Mesenchymal stem cell (in vitro differentiated cells and primary cell): ENCODE results near the gene TMCC3.

Source experiments
- DNase-seq: peaks from one replicate; pipeline ENCODE4 v3.0.0-alpha.2; 2013
- H2AFZ ChIP-seq: one replicate; pipeline ENCODE4 v1.6.1; 2013; ENCODE audit warnings: low read depth, mild to moderate bottlenecking, control low read depth, inconsistent platforms, low read length, moderate library complexity
- H2AK5ac ChIP-seq: 2 replicates; pipeline ENCODE4 v1.6.1; 2013; ENCODE audit warnings: low read length, moderate library complexity, mild to moderate bottlenecking, inconsistent platforms; ENCODE audit not compliant: severe bottlenecking
- H2BK120ac ChIP-seq: one replicate; pipeline ENCODE4 v1.6.1; 2013; ENCODE audit warnings: low read depth, mild to moderate bottlenecking, inconsistent platforms, low read length, moderate library complexity
- H2BK12ac ChIP-seq, 2 experiments: one replicate each; pipeline ENCODE4 v1.6.1; 2013; ENCODE audit warnings: inconsistent platforms in 2 of 2, low read length in 2 of 2, mild to moderate bottlenecking in 2 of 2, moderate library complexity in 2 of 2, control low read depth in 1 of 2
- H2BK15ac ChIP-seq: one replicate; pipeline ENCODE4 v1.6.1; 2013; ENCODE audit warnings: mild to moderate bottlenecking, low read depth, inconsistent platforms; ENCODE audit not compliant: poor library complexity, severe bottlenecking
- H2BK5ac ChIP-seq: 2 replicates; pipeline ENCODE4 v1.6.1; 2013; ENCODE audit warnings: low read depth, mild to moderate bottlenecking, low read length, control low read depth, inconsistent platforms; ENCODE audit not compliant: poor library complexity, severe bottlenecking
- H3K14ac ChIP-seq, 2 experiments: one replicate each; pipeline ENCODE4 v1.6.1; 2013; ENCODE audit warnings: inconsistent platforms in 2 of 2, low read length in 2 of 2, control low read depth in 1 of 2, mild to moderate bottlenecking in 1 of 2, moderate library complexity in 1 of 2
- H3K18ac ChIP-seq, 2 experiments: one replicate each; pipeline ENCODE4 v1.6.1; 2013; ENCODE audit warnings: inconsistent platforms in 2 of 2, low read length in 2 of 2, control low read depth in 1 of 2, low read depth in 1 of 2, mild to moderate bottlenecking in 1 of 2
- H3K23ac ChIP-seq, 2 experiments: one replicate each; pipeline ENCODE4 v1.6.1; 2013; ENCODE audit warnings: inconsistent platforms in 2 of 2, low read length in 2 of 2, mild to moderate bottlenecking in 2 of 2, moderate library complexity in 2 of 2, control low read depth in 1 of 2
- H3K27ac ChIP-seq: 2 replicates; pipeline ENCODE4 v1.5.1; 2013; ENCODE audit warnings: mild to moderate bottlenecking, moderate library complexity, low read length, control low read depth, inconsistent platforms; ENCODE audit not compliant: poor library complexity, severe bottlenecking
- H3K27me3 ChIP-seq, 2 experiments: 2 replicates each; pipeline versions ENCODE4 v1.6.1 to v1.7.0; 2013; ENCODE audit warnings: low read length in 2 of 2, mild to moderate bottlenecking in 2 of 2, moderate library complexity in 2 of 2, control low read depth in 1 of 2, inconsistent platforms in 1 of 2; ENCODE audit not compliant: control insufficient read depth in 1 of 2, insufficient read depth in 1 of 2
- H3K36me3 ChIP-seq, 2 experiments: 2 replicates each; pipeline versions ENCODE4 v1.6.1 to v1.7.0; 2013; ENCODE audit warnings: low read length in 2 of 2, control low read depth in 1 of 2, inconsistent platforms in 1 of 2, low read depth in 1 of 2, mild to moderate bottlenecking in 1 of 2; ENCODE audit not compliant: insufficient read depth in 2 of 2, control insufficient read depth in 1 of 2
- H3K4ac ChIP-seq, 2 experiments: one replicate each; pipeline ENCODE4 v1.6.1; 2013; ENCODE audit warnings: inconsistent platforms in 2 of 2, low read length in 2 of 2, mild to moderate bottlenecking in 2 of 2, moderate library complexity in 2 of 2, control low read depth in 1 of 2, low read depth in 1 of 2
- H3K4me1 ChIP-seq: 2 replicates; pipeline ENCODE4 v1.6.1; 2013; ENCODE audit warnings: low read depth, low read length, control low read depth; ENCODE audit not compliant: control insufficient read depth, insufficient read depth
- H3K4me2 ChIP-seq: 2 replicates; pipeline ENCODE4 v1.6.1; 2013; ENCODE audit warnings: low read length, mild to moderate bottlenecking, inconsistent platforms; ENCODE audit not compliant: poor library complexity, severe bottlenecking
- H3K4me3 ChIP-seq, 2 experiments: 2 replicates each; pipeline versions ENCODE4 v1.5.1 to v1.7.0; 2013; ENCODE audit warnings: low read length in 2 of 2, mild to moderate bottlenecking in 2 of 2, control low read depth in 1 of 2, low read depth in 1 of 2; ENCODE audit not compliant: insufficient read depth in 1 of 2
- H3K79me1 ChIP-seq: replicated peaks from 2 replicates; pipeline ENCODE4 v1.6.1; 2013; ENCODE audit warnings: mild to moderate bottlenecking, control low read depth, low read length, inconsistent platforms; ENCODE audit not compliant: poor library complexity, severe bottlenecking
- H3K9ac ChIP-seq: 2 replicates; pipeline ENCODE4 v1.7.0; 2013; ENCODE audit warnings: mild to moderate bottlenecking, low read length, moderate library complexity
- H3K9me3 ChIP-seq: 2 replicates; pipeline ENCODE4 v1.7.0; 2013; ENCODE audit warnings: mild to moderate bottlenecking, low read length; ENCODE audit not compliant: control insufficient read depth
- H4K8ac ChIP-seq: one replicate; pipeline ENCODE4 v1.6.1; 2013; ENCODE audit warnings: inconsistent platforms, mild to moderate bottlenecking, low read length, moderate library complexity
- H4K91ac ChIP-seq: one replicate; pipeline ENCODE4 v1.6.1; 2013; ENCODE audit warnings: mild to moderate bottlenecking, low read length, inconsistent platforms
- WGBS: methylation state at CpG from one replicate; pipeline ENCODE4 v1.1.7; 2013; ENCODE audit warnings: mixed read lengths; 5-methylcytosine and 5-hydroxymethylcytosine counted together

Gene TMCC3

DNA sequence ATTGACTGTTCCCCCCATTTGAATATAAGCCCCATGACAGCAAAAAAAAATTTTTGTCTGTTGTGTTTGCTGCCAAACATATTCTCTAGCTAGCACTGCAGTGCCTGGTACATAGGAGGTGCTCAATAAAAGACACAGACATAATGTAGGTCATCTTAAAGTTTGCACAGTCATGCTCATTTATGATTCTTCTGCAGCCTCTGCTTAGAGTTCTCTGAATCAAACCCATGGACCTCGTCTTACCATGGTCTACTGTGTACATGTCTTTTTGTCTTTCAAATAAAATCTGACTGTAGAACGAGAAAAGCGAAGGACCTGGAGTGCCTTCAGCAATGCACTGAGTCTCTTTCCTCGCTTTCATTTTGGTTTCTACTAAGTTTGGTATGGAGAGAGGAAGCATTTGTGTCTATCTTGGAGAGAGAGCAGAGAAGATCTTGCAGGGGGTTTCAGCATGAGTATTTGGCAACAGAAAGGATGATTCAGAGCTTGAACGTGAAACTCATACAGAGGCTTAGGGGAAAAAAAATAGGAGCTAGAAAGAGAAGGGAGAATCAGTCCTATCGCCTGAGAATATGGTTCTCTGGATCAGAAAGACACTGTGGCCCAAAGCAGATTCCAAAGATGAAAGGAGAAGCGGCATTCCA is 38.8 kb upstream of the TMCC3 start:
- Histone ChIP-seq H3K14ac (no peak overlapping the region), H3K27me3 (peaks cover 0 to 9% of the 10 kb centered on the region in 2 experiments), H2AK5ac (no peak overlapping the region), H2BK15ac (no peak overlapping the region), H2AFZ (no peak overlapping the region), H3K9ac (peak overlapping the region; percentile 80), H3K27ac (no peak overlapping the region), H3K4me2 (no peak overlapping the region), H3K4me1 (no peaks in the 10 kb centered on the region), H3K4me3 (peak overlapping the region in 1 of 2 experiments; percentile 77), H4K91ac (no peak overlapping the region), H3K9me3 (no peaks in the 10 kb centered on the region), H3K4ac (no peak overlapping the region), H2BK12ac (no peak overlapping the region), H3K18ac (no peak overlapping the region), H2BK5ac (no peak overlapping the region), H3K79me1 (no peaks in the 10 kb centered on the region), H4K8ac (no peak overlapping the region), H3K23ac (no peak overlapping the region), H3K36me3 (no peaks in the 10 kb centered on the region), H2BK120ac (no peak overlapping the region)
- peak; percentile 54 for DNase-seq
- WGBS = 77% methylated on average over 6 of the region's 7 CpGs

DNA sequence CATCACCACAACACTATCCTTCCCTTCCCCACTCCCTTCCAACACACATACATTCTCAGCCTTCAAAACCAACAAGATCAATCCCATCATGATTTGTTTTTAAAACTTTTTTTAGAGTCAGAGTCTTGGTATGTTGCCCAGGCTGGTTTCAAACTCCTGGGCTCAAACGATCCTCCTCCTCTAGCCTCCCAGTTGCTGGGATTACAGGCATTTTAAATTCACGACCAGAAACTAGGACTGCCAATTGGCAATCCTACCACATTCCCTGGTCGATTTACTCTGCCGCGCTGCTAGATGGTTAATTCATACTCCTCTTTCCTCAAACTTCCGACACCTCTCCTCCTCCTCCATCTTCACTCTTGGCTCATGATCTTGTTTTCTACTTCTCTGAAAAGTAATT is 37.5 kb upstream of the TMCC3 start:
- Histone ChIP-seq H4K8ac (no peak overlapping the region), H3K4me1 (no peaks in the 10 kb centered on the region), H2AFZ (no peak overlapping the region), H3K4ac (no peak overlapping the region), H2BK15ac (no peak overlapping the region), H2BK12ac (no peak overlapping the region), H3K9ac (no peak overlapping the region), H3K9me3 (no peaks in the 10 kb centered on the region), H2AK5ac (no peak overlapping the region), H3K4me2 (no peak overlapping the region), H3K4me3 (no peak overlapping the region), H3K27ac (no peak overlapping the region), H2BK5ac (no peak overlapping the region), H3K18ac (no peak overlapping the region), H4K91ac (no peak overlapping the region), H3K14ac (no peak overlapping the region), H3K36me3 (no peaks in the 10 kb centered on the region), H3K23ac (no peak overlapping the region), H3K27me3 (peaks cover 0 to 9% of the 10 kb centered on the region in 2 experiments), H3K79me1 (no peaks in the 10 kb centered on the region), H2BK120ac (no peak overlapping the region)
- DNase-seq = no peak
- WGBS = 86% methylated on average over 6 of the region's 6 CpGs

DNA sequence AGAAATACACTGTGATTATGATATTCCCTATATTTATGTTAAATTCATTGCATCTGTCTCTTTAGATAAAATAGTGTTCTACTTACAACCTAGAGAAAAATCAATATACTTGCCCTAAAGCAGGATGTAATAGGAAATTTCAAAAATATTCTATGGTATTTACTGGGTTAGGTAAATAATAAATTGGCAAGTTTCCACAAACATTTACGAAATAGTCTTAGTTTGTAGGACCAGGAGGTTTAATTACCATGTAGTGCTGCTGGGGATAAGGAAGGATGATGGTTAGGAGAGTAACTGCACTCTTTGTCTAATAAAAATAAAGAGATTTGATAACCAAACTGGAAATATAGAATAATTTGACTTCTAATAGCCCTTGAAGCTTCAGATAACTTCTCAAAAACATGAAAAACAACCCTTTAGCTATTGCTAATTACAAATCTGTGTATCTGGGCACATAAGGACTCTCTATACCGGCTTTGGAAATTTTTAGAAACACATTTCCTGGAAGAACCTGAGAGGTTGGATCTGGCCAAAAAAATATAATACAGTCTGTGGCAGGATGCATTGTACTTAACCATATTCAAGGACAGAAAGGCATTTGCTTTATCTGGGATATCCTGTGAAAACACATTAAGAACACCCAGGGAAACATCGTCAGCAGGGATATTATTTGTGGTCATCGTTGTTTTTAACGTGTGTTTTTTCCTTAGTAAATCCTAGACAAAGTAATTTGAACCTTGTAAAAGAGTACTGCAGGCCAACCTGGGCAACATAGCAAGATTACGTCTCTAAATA is 36.7 kb upstream of the TMCC3 start:
- Histone ChIP-seq H2BK15ac (no peak overlapping the region), H3K27ac (no peak overlapping the region), H2BK12ac (no peak overlapping the region), H3K27me3 (peaks cover 0 to 9% of the 10 kb centered on the region in 2 experiments), H3K79me1 (no peaks in the 10 kb centered on the region), H3K4me2 (no peak overlapping the region), H4K8ac (no peak overlapping the region), H3K4me1 (no peaks in the 10 kb centered on the region), H2BK120ac (no peak overlapping the region), H3K14ac (no peak overlapping the region), H2BK5ac (no peak overlapping the region), H3K4me3 (no peak overlapping the region), H3K9me3 (no peaks in the 10 kb centered on the region), H2AK5ac (no peak overlapping the region), H3K23ac (no peak overlapping the region), H3K9ac (no peak overlapping the region), H3K18ac (no peak overlapping the region), H4K91ac (no peak overlapping the region), H3K36me3 (no peaks in the 10 kb centered on the region), H3K4ac (no peak overlapping the region), H2AFZ (no peak overlapping the region)
- DNase-seq = no peak
- 91% methylated on average over 5 of the region's 6 CpGs for WGBS

DNA sequence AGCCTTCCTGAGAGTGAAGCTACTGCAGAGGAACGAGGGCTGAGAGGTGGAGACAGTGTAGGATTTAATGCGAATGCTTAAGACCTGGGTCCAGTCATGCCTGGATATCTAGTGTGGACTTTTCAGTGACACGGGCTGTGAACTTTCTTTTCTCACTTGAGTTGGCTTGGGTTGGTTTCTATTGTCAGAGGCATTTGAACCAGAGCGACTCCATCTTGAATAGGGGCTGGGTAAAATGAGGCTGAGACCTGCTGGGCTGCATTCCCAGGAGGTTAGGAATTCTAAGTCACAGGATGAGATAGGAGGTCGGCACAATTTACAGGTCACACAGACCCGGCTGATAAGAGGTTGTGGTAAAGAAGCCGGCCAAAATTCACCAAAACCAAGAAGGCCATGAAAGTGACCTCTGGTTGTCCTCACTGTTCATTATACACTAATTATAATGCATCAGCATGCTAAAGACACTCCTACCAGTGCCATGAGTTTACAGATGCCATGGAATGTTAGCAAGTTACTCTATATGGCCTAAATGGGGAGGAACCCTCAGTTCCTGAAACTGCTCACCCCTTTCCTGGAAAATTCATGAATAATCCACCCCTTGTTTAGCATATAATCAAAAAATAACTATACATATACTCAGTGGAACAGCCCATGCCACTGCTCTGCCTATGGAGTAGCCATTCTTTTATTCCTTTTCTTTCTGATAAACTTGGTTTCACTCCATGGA is 34.2 kb upstream of the TMCC3 start:
- WGBS = 90% methylated on average over 7 of the region's 7 CpGs
- no peaks in the 10 kb centered on the region for H3K9me3 ChIP-seq
- no peak overlapping the region for H4K91ac ChIP-seq
- H3K27me3 ChIP-seq = peaks cover 0 to 4% of the 10 kb centered on the region in 2 experiments
- H3K9ac ChIP-seq = no peak overlapping the region
- H2BK120ac ChIP-seq = no peak overlapping the region
- no peak overlapping the region for H3K14ac ChIP-seq
- H2BK12ac ChIP-seq = no peak overlapping the region
- H2AK5ac ChIP-seq = no peak overlapping the region
- no peak overlapping the region for H2AFZ ChIP-seq
- H3K4me3 ChIP-seq = no peak overlapping the region
- no peaks in the 10 kb centered on the region for H3K36me3 ChIP-seq
- H3K4me1 ChIP-seq = no peaks in the 10 kb centered on the region
- H3K27ac ChIP-seq = no peak overlapping the region
- no peak overlapping the region for H2BK15ac ChIP-seq
- no peak overlapping the region for H3K23ac ChIP-seq
- H4K8ac ChIP-seq = no peak overlapping the region
- no peak overlapping the region for H2BK5ac ChIP-seq
- H3K4me2 ChIP-seq = no peak overlapping the region
- H3K4ac ChIP-seq = no peak overlapping the region
- H3K18ac ChIP-seq = no peak overlapping the region
- no peaks in the 10 kb centered on the region for H3K79me1 ChIP-seq
- no peak for DNase-seq
